NCI-H748 (cell line): ENCODE data around the gene COCH.
A peak's percentile ranks its signal among the peaks of the same experiment; 100 is the strongest.
"Not testable (repeated sequence)": the region's sequence is repeated elsewhere in the genome, so short reads cannot be mapped to it uniquely, and the experiment has no call there.

Experiments
- DNase-seq: peaks from one replicate; lab custom pipeline; 2025; ENCODE audit not compliant: unreplicated experiment; lab: John Stamatoyannopoulos, UW

Gene COCH

GRCh38 chr14:30874999-30875787 lies 834 bp downstream of the COCH start:
- DNase-seq: peak; percentile 57

GRCh38 chr14:30875788-30876053 lies 1.4 kb downstream of the COCH start:
- no peak for DNase-seq

GRCh38 chr14:30876692-30877091 lies 2.3 kb downstream of the COCH start:
- DNase-seq: no peak

- no peak for DNase-seq
These were observed 8.1 kb downstream of the COCH start for GRCh38 chr14:30882431-30882830.

GRCh38 chr14:30883508-30884294 lies 9.3 kb downstream of the COCH start:
- DNase-seq: no peak

GRCh38 chr14:30884901-30885300 lies 10.5 kb downstream of the COCH start:
- DNase-seq: no peak

- DNase-seq: no peak
These were observed 11.7 kb downstream of the COCH start for GRCh38 chr14:30885840-30886740.

- no peak for DNase-seq
These were observed 14.3 kb downstream of the COCH start for GRCh38 chr14:30888480-30889243.

- no peak for DNase-seq
These were observed 14.9 kb downstream of the COCH start for GRCh38 chr14:30889244-30889594.

- no peak for DNase-seq
These were observed 19.5 kb downstream of the COCH start for GRCh38 chr14:30893819-30894218.

- DNase-seq: no peak
These were observed 20.7 kb downstream of the COCH start for GRCh38 chr14:30894923-30895515.

GRCh38 chr14:30896435-30896834 lies 22.1 kb downstream of the COCH start:
- no peak for DNase-seq

- not testable (repeated sequence) for DNase-seq
These were observed 22.8 kb downstream of the COCH start for GRCh38 chr14:30897121-30897520.

GRCh38 chr14:30903285-30904124 lies 29.1 kb downstream of the COCH start:
- DNase-seq: no peak

GRCh38 chr14:30906752-30907658 lies 32.6 kb downstream of the COCH start:
- peak; percentile 41 for DNase-seq

- DNase-seq: no peak
These were observed 33.3 kb downstream of the COCH start for GRCh38 chr14:30907659-30908057.

GRCh38 chr14:30908826-30909225 lies 34.5 kb downstream of the COCH start:
- no peak for DNase-seq

- DNase-seq: no peak
These were observed 40.5 kb downstream of the COCH start for GRCh38 chr14:30914812-30915211.

- DNase-seq: no peak
These were observed 41.2 kb downstream of the COCH start for GRCh38 chr14:30915596-30915995.
